HG02610 (cell line): ENCODE results near the gene CCRL2.
"Not testable (repeated sequence)": the region's sequence is repeated elsewhere in the genome, so short reads cannot be mapped to it uniquely, and the experiment has no call there.

Experiments used
- ATAC-seq: cut with Tn5 transposase; IDR thresholded peaks from one replicate; pipeline ENCODE4 v1.9.1; 2021; ENCODE audit warnings: mild to moderate bottlenecking, moderate library complexity; ENCODE audit not compliant: unreplicated experiment

CCRL2 gene

DNA sequence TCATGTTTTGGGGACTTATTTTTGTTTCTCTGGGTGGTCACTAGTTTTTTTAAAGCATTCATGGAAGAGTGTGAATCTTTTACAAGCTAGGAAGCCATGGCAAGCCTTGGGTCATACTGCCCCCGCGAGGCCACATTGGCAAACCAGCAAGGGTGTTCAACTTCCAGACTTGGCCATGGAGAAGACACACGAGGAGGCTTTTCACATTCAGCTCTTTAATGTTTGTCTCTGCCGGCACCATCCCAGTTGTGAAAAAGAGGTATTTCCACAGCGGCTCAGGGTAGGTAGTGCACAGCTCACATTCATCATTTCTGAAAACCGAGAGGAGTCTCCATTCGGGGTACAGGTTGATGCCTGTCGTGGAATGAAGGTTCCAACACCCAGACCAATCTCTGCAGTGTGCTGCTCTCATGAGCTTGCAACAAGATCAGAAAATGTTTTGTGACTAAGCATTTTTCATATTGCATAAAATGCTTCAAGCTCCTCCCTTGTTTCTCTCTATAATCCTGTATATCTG lies 28.6 kb upstream of the CCRL2 start:
- ATAC-seq, result no peak

DNA sequence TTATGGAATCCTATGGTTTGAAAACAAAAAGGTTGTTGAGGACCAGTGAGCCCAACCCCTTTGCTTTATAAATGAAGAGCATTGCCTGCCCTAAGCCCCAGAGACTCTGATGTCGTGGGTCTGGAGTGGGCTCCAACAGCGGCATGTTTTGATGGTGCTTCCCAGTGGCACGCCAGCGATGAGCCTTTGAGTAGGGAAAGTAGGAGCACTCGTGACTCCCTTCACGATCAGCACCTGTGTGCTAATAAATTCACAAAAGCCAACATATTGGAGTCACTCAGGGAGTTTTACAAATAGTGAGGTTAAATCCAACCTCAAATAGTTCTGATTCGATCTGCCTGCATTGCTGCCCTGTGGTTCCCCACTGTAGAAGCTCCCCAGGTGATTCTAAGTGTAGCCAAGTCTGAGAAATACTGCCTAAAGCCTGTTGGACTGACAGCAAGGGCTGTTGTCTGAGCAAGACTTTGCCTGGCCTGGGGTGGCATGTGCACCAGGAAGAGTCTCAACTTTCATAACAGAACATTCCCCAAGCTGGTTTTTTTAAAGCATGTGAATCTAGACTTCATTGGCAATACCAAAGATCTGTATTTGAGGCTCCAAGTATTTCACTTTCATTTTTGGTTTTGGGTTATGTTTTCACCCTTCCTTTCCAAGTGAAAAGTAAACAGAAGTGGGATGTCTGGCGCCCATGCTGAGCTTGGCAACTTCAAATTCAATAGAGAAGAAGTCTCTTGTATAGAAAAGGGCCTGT lies 26.4 kb upstream of the CCRL2 start:
- no peak for ATAC-seq

- ATAC-seq, result no peak
Measured at GRCh38 chr3:46381625-46382024, 25.4 kb upstream of the CCRL2 start.

- ATAC-seq, result no peak
Measured at GRCh38 chr3:46383211-46383950, 23.7 kb upstream of the CCRL2 start.

GRCh38 chr3:46383951-46384330 lies 23.1 kb upstream of the CCRL2 start:
- ATAC-seq, result no peak

GRCh38 chr3:46386205-46386604 lies 20.9 kb upstream of the CCRL2 start:
- ATAC-seq, result no peak

- ATAC-seq, result not testable (repeated sequence)
Measured at GRCh38 chr3:46388847-46389246, 18.2 kb upstream of the CCRL2 start.

DNA sequence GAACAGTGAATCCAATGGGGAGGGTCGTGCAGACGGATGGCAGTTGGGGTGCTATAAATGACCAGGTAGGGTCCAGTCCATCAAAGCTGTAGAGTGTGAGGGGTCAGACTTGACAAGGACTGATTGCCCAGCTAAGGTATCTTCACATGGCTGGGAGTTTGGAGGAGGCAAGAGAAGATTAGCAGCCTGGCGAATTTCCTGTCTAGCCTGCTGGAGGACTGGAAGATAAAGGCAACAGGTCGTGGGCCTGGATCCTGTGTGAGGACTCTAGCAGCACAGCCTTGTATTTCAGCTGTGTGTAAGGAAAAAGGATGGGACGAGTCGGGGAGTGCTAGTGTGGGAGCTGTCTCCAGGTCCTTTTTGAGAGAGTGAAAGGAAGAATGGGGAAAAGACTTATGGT lies 17.8 kb upstream of the CCRL2 start:
- no peak for ATAC-seq

GRCh38 chr3:46391526-46391925 lies 15.5 kb upstream of the CCRL2 start:
- ATAC-seq, result not testable (repeated sequence)

GRCh38 chr3:46393011-46393410 lies 14.0 kb upstream of the CCRL2 start:
- ATAC-seq, result no peak

- ATAC-seq, result no peak
Measured at GRCh38 chr3:46393554-46394434, 13.3 kb upstream of the CCRL2 start.

- ATAC-seq, result no peak
Measured at GRCh38 chr3:46395210-46395661, 11.8 kb upstream of the CCRL2 start.

DNA sequence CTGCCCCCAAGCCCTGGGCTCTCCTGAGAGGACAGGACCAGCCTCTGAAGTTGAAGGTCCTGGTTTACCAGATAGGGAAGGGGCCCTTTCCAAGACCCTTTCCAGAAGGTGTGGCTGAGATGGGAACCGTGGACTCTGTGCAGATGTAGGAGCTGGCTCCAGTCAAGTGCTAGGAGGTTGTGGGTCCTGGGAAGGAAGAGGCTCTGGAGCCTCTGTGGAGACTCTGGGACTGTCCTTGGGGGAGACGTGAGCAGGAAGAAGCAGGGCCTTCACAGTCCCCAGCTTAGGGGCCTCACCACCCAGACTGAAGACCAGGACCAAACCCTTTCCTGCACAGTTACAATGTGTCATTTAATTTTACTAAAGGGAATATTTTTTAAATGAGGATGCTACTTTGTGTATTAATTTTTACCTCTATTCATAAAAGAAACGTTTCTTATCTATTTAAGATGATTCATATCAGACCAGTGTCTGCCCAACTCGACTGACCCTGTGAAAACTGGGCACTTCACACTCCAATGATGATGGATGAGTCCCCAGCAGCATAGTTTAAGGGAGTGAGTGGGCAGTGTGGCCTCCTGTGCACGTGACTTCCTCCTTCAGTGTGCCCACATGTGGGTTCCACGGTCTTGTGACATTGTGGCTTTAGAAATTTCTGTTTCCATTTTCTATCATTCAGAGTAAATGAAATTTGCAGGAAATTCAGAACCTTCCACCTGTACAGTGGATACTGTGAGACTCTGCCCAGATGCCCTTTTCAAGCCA lies 11.1 kb upstream of the CCRL2 start:
- ATAC-seq, result no peak

DNA sequence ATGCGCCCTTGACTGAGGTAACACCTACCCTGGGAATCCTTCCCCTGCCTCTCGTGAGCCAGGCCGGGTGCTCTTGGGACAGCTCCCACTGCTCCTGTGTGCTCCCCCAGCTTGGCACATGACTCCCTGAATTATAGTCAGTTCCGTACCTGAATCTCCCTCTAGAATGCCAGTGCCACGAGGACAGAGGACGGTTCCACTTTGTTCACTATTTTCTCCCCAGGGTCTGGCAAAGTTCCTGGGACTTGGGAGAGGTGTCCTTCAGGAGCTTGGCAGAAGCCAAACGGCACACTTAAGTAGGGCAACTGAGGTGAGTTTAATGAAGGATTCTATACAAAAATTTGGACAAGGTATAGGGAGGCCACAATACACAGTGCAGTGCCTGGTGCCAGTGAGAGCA lies 9.9 kb upstream of the CCRL2 start:
- no peak for ATAC-seq

GRCh38 chr3:46398186-46398955 lies 8.7 kb upstream of the CCRL2 start:
- ATAC-seq, result no peak

GRCh38 chr3:46399098-46399497 lies 8.0 kb upstream of the CCRL2 start:
- ATAC-seq, result no peak

- no peak for ATAC-seq
Measured at GRCh38 chr3:46399557-46399956, 7.5 kb upstream of the CCRL2 start.

- ATAC-seq, result no peak
Measured at GRCh38 chr3:46400000-46400734, 6.9 kb upstream of the CCRL2 start.

GRCh38 chr3:46400846-46401245 lies 6.2 kb upstream of the CCRL2 start:
- ATAC-seq, result no peak
